Measurements from ENCODE around the gene MRGPRF. TPM values are rescaled to one million over a fixed set of nuclear protein-coding genes. Genes with fewer than 3 reads are reported as not detected.
"Not testable (repeated sequence)": the region's sequence is repeated elsewhere in the genome, so short reads cannot be mapped to it uniquely, and the experiment has no call there.

MRGPRF gene
- total RNA-seq, 3 donors from 2014 or later, result 5.9 to 21.3 (median 12.9) TPM

GRCh38 chr11:69002570-69003231 lies 10.3 kb downstream of the MRGPRF start:
- DNase-seq (ENCODE audit: low spot score in 2 of 2), result peak in 1 of 2 donors; percentile 45
- H3K9me3 ChIP-seq, result no peaks in the 10 kb centered on the region
- intact Hi-C loops (cut with DNase I; ENCODE audit: low total_unique reads), result no loop called here
- no peak overlapping the region for H3K4me3 ChIP-seq
- H3K4me1 ChIP-seq, result no peaks in the 10 kb centered on the region
- no peak for TF ChIP-seq POLR2A (IDR thresholded peaks at IDR 0.05)
- TF ChIP-seq CTCF (IDR thresholded peaks at IDR 0.05), result no peak
- TF ChIP-seq POLR2AphosphoS5 (IDR thresholded peaks at IDR 0.05), result no peak
- no peaks in the 10 kb centered on the region for H3K27me3 ChIP-seq
- H3K36me3 ChIP-seq, result no peaks in the 10 kb centered on the region
- H3K27ac ChIP-seq, result peak overlapping the region; percentile 78 to 79

- Histone ChIP-seq H3K27me3 (no peaks in the 10 kb centered on the region), H3K4me3 (no peak overlapping the region), H3K9me3 (no peaks in the 10 kb centered on the region), H3K27ac (peak overlapping the region; percentile 78 to 79), H3K36me3 (no peaks in the 10 kb centered on the region), H3K4me1 (no peaks in the 10 kb centered on the region)
- no peak for TF ChIP-seq CTCF (IDR thresholded peaks at IDR 0.05)
- TF ChIP-seq POLR2AphosphoS5 (IDR thresholded peaks at IDR 0.05), result no peak
- no peak for TF ChIP-seq POLR2A (IDR thresholded peaks at IDR 0.05)
- DNase-seq (ENCODE audit: low spot score in 2 of 2), result peak in 1 of 2 donors; percentile 22
- intact Hi-C loops (cut with DNase I; ENCODE audit: low total_unique reads), result no loop called here
Observed at GRCh38 chr11:69002110-69002569, 10.9 kb downstream of the MRGPRF start.

GRCh38 chr11:69001243-69002081 lies 11.6 kb downstream of the MRGPRF start:
- Histone ChIP-seq H3K4me1 (no peaks in the 10 kb centered on the region), H3K27me3 (no peaks in the 10 kb centered on the region), H3K36me3 (no peaks in the 10 kb centered on the region), H3K27ac (peak overlapping the region; percentile 78 to 79), H3K4me3 (no peak overlapping the region), H3K9me3 (no peaks in the 10 kb centered on the region)
- intact Hi-C loops (cut with DNase I; ENCODE audit: low total_unique reads), result no loop called here
- peak; percentile 52 to 54 for DNase-seq (ENCODE audit: low spot score in 2 of 2)
- TF ChIP-seq CTCF (IDR thresholded peaks at IDR 0.05), result no peak
- no peak for TF ChIP-seq POLR2A (IDR thresholded peaks at IDR 0.05)
- TF ChIP-seq POLR2AphosphoS5 (IDR thresholded peaks at IDR 0.05), result no peak

GRCh38 chr11:69000831-69001242 lies 12.2 kb downstream of the MRGPRF start:
- no peak overlapping the region for H3K4me3 ChIP-seq
- intact Hi-C loops (cut with DNase I; ENCODE audit: low total_unique reads), result no loop called here
- H3K27me3 ChIP-seq, result no peaks in the 10 kb centered on the region
- H3K36me3 ChIP-seq, result no peaks in the 10 kb centered on the region
- H3K9me3 ChIP-seq, result no peaks in the 10 kb centered on the region
- peak; percentile 51 to 69 (median 62) for TF ChIP-seq CTCF (IDR thresholded peaks at IDR 0.05)
- TF ChIP-seq POLR2A (IDR thresholded peaks at IDR 0.05), result no peak
- TF ChIP-seq POLR2AphosphoS5 (IDR thresholded peaks at IDR 0.05), result peak in 2 of 3 donors; percentile 10 to 12
- no peaks in the 10 kb centered on the region for H3K4me1 ChIP-seq
- DNase-seq (ENCODE audit: low spot score in 2 of 2), result peak; percentile 56 to 67
- H3K27ac ChIP-seq, result peak overlapping the region; percentile 79 to 89

- H3K27ac ChIP-seq, result peak overlapping the region; percentile 79 to 89
- DNase-seq (ENCODE audit: low spot score in 2 of 2), result peak in 1 of 2 donors; percentile 22
- no peak overlapping the region for H3K4me3 ChIP-seq
- no peaks in the 10 kb centered on the region for H3K4me1 ChIP-seq
- TF ChIP-seq POLR2A (IDR thresholded peaks at IDR 0.05) (no peak), POLR2AphosphoS5 (IDR thresholded peaks at IDR 0.05) (no peak), CTCF (IDR thresholded peaks at IDR 0.05) (no peak)
- intact Hi-C loops (cut with DNase I; ENCODE audit: low total_unique reads), result no loop called here
- no peaks in the 10 kb centered on the region for H3K9me3 ChIP-seq
- H3K36me3 ChIP-seq, result no peaks in the 10 kb centered on the region
- H3K27me3 ChIP-seq, result no peaks in the 10 kb centered on the region
Observed at GRCh38 chr11:69000391-69000790, 12.7 kb downstream of the MRGPRF start.

- peak overlapping the region; percentile 79 to 89 for H3K27ac ChIP-seq
- H3K27me3 ChIP-seq; H3K4me3 ChIP-seq; H3K4me1 ChIP-seq; H3K9me3 ChIP-seq; H3K36me3 ChIP-seq; intact Hi-C loops (cut with DNase I; ENCODE audit: low total_unique reads): not testable (repeated sequence)
- peak in 1 of 2 donors; percentile 36 for DNase-seq (ENCODE audit: low spot score in 2 of 2)
Observed at GRCh38 chr11:68999748-69000355, 13.2 kb downstream of the MRGPRF start.

Measured in breast epithelium (tissue), 4 donors.